Measurements from ENCODE around the gene ACOT4.
"Not testable (repeated sequence)": the region's sequence is repeated elsewhere in the genome, so short reads cannot be mapped to it uniquely, and the experiment has no call there.

ACOT4 gene

DNA sequence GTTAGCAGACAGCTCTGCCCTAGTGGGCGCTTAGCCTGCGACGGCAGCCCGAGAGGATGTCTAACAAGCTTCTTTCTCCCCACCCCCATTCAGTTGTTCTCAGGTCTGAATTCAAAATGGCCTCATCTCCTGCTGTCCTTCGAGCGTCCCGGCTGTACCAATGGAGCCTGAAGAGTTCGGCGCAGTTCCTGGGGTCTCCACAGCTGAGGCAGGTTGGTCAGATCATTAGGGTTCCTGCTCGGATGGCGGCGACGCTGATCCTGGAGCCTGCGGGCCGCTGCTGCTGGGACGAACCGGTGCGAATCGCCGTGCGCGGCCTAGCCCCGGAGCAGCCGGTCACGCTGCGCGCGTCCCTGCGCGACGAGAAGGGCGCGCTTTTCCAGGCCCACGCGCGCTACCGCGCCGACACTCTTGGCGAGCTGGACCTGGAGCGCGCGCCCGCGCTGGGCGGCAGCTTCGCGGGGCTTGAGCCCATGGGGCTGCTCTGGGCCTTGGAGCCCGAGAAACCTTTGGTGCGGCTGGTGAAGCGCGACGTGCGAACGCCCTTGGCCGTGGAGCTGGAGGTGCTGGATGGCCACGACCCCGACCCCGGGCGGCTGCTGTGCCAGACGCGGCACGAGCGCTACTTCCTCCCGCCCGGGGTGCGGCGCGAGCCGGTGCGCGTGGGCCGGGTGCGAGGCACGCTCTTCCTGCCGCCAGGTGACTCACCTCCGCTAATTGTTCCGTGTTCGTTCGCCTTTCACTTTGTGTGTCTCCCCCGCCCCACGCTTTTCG, 22.3 kb upstream of the ACOT4 start, which contains the start of gene ACOT2:
Gene ACOT2 (plus strand): TSS at position 29 of the 774 bp plus-strand sequence. CDS start 28 bp downstream, at position 57.
- DNase-seq (ENCODE audit: low spot score in 2 of 2) = peak; percentile 72 to 86
- peak within 1 kb of the TSS; percentile 86 for H3K4me3 Mint-ChIP-seq
- H3K36me3 Mint-ChIP-seq = peaks cover 35% of the 10 kb centered on the region
- H3K9me3 Mint-ChIP-seq = not testable (repeated sequence)
- ATAC-seq = peak; percentile 86
- H3K27ac Mint-ChIP-seq = peak within 1 kb of the TSS; percentile 96
- peaks cover 43% of the 10 kb centered on the region for H3K4me1 Mint-ChIP-seq

DNA sequence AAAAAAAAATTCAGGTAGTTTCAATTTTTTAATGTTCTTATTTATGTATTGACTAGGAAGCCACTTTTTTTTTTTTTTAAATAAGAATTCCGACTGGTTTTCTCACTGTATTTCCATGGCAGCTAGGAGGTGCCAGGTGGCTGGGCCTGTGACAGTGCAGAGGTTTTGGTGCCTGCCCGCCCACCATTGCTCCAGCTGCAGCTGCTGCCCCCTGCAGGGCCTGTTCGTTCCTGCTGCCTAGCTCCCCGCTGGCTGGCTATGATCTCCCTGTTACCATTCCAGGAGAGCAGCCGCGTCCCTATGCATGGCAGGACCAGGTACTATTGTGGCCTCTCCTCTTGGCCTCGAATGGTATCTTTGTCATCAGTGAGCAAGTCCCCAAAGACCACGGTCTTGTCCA, 20.8 kb upstream of the ACOT4 start:
- peak overlapping the region; percentile 86 for H3K4me3 Mint-ChIP-seq
- peak; percentile 68 for ATAC-seq

DNA sequence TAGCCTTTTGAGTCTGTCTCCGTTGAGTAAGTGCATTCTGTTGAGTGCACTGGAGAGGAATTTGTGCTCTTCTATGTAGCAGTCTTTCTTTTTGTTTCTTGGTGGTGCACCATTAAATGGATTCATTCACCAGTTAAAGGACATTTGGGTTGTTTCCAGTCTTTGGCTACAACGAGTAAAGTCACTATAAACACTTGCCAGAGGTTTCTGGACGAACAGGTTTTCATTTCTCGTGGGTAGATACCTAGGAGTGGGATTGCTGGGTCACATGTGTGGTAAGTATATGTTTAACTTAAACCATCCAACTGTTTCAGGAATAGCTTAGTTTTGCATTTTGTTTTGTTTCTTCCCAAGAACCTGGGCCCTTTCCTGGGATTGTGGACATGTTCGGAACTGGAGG, 18.6 kb upstream of the ACOT4 start:
- not testable (repeated sequence) for DNase-seq (ENCODE audit: low spot score in 2 of 2); H3K27ac Mint-ChIP-seq; H3K9me3 Mint-ChIP-seq; H3K4me3 Mint-ChIP-seq; ATAC-seq
- peaks cover 15% of the 10 kb centered on the region for H3K4me1 Mint-ChIP-seq
- peaks cover 53% of the 10 kb centered on the region for H3K36me3 Mint-ChIP-seq

More for the DNA sequence above, 20.8 kb upstream of the ACOT4 start:
- DNase-seq (ENCODE audit: low spot score in 2 of 2) = peak; percentile 49 to 85
- not testable (repeated sequence) for H3K27ac Mint-ChIP-seq, H3K9me3 Mint-ChIP-seq
- Mint-ChIP-seq H3K36me3 (peaks cover 34% of the 10 kb centered on the region), H3K4me1 (peaks cover 32% of the 10 kb centered on the region)

DNA sequence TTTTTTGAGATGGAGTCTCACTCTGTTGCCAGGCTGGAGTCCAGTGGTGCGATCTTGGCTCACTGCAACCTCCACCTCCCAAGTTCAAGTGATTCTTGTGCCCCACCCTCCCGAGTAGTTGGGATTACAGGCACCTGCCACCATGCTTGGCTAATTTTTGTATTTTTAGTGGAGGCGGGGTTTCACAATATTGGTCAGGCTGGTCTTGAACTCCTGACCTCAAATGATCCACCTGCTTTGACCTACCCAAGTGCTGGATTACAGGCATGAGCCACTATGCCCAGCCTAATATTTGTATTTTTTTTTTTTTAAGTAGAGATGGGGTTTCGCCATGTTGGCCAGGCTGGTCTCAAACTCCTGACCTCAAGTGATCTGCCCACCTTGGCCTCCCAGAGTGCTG, 17.9 kb upstream of the ACOT4 start:
- peaks cover 54% of the 10 kb centered on the region for H3K36me3 Mint-ChIP-seq
- H3K27ac Mint-ChIP-seq; H3K9me3 Mint-ChIP-seq; ATAC-seq; DNase-seq (ENCODE audit: low spot score in 2 of 2); H3K4me3 Mint-ChIP-seq; H3K4me1 Mint-ChIP-seq: not testable (repeated sequence)

DNA sequence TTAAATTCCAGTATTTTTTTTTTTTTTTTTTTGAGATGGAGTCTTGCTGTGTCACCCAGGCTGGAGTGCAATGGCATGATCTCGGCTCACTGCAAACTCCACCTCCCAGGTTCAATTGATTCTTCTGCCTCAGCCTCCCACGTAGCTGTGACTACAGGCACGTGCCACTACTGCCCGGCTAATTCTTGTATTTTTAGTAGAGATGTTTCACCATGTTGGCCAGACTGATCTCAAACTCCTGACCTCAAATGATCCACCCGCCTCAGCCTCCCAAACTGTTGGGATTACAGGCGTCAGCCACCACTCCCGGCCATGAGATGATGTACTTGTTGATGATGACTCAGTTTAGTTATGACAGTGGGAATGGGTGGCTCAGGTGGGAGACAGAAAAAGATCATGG, 17.4 kb upstream of the ACOT4 start:
- H3K4me3 Mint-ChIP-seq; H3K4me1 Mint-ChIP-seq; H3K27ac Mint-ChIP-seq; DNase-seq (ENCODE audit: low spot score in 2 of 2); ATAC-seq; H3K9me3 Mint-ChIP-seq: not testable (repeated sequence)
- peaks cover 54% of the 10 kb centered on the region for H3K36me3 Mint-ChIP-seq

DNA sequence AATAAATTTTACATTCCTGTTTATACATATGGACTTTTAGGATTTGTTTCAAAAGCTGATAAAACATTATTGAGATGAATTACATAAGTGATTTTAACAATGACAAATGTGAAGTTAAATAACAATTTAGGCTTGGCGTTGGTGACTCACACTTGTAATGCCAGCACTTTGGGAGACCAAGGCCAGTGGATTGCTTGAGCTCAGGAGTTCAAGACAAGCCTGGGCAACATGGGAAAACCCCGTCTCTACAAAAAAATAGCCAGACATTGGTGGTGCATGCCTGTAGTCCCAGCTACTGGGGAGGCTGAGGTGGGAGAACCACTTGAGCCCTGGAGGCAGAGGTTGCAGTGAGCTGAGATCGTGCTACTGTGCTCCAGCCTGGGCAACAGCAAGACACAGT, 15.3 kb upstream of the ACOT4 start:
- ATAC-seq (no peak), DNase-seq (ENCODE audit: low spot score in 2 of 2) (no peak)
- peaks cover 6% of the 10 kb centered on the region for H3K4me1 Mint-ChIP-seq
- H3K9me3 Mint-ChIP-seq = no peaks in the 10 kb centered on the region
- peaks cover 54% of the 10 kb centered on the region for H3K36me3 Mint-ChIP-seq
- no peak overlapping the region for H3K4me3 Mint-ChIP-seq
- no peak overlapping the region for H3K27ac Mint-ChIP-seq

DNA sequence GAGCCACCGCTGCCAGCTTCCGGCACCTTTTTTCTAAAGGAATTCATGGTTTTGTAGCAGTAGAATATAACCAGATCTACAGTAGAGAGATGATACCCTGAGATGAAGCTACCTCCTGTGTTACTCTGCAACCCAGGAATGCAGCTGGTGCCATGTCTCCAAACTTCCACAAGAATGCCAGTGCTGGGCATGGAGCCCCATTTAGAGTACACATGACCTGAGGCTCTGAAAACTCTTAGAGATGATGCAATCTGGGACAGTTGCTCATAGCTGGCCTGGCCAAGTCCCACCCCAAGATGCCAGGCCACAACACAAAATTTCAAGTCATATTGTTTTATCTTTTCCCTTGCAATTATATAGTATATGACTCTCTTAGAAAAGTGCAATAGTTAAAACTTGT, 14.5 kb upstream of the ACOT4 start:
- H3K4me1 Mint-ChIP-seq; H3K9me3 Mint-ChIP-seq; ATAC-seq; H3K4me3 Mint-ChIP-seq; H3K27ac Mint-ChIP-seq; DNase-seq (ENCODE audit: low spot score in 2 of 2): not testable (repeated sequence)
- H3K36me3 Mint-ChIP-seq = peaks cover 54% of the 10 kb centered on the region

DNA sequence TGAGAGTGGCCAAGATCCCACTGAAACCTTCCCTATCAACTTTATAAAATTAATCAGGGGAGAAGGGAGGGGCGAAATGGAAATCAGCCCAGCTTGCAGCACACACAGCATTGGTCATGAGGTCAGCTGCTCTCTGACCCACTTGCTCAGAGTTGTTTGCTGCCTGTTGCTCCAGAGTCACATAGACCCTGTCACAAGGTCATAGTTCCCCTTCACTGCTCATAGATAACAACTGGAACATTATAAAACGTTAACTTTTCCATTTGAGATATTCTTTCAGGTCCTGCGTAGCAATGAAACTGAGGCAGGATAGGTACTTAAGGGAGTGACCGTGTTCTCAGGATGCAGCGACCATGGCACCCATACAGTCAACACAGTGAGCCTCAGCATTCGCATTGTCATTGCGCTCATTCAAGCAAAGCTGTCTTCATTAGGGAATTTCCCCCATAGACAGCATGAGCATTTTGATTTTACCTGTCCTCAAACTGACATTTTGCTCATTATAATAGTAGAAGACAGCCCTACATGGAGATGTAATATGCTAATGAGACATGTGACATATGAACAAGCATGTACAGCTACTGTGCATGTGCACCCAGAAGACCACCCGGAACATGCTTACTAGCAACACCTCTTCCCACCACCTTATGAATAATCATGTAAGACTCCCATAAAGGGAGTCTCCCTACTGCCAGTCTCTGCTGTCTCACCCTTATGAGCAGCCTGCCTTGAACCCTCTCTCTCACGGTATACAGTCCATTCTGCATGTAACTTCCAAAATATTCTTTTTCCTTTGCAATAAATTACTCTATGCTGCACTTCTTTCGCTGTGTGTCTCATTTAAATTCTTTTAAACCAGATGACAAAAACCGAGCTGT, 9.3 kb upstream of the ACOT4 start:
- DNase-seq (ENCODE audit: low spot score in 2 of 2); H3K27ac Mint-ChIP-seq; ATAC-seq; H3K9me3 Mint-ChIP-seq; H3K4me3 Mint-ChIP-seq; H3K4me1 Mint-ChIP-seq: not testable (repeated sequence)
- peaks cover 20% of the 10 kb centered on the region for H3K36me3 Mint-ChIP-seq

DNA sequence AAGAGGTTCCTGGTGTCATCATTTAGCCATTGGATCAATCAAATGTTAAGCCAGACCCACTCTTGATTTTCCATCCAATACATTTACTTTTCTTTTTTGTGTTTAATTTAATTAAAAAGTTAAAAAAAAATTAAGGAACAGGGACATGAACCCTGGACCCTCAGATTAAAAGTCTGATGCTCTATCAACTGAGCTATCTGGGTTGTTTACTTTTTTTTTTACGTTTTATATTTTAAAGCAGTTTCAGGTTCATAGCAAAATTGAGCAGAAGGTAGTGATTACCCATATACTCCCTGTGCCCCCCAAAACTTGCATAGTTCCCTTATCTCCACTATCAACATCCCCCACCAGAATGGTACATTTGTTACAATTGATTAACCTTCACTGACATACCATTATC, 3.0 kb upstream of the ACOT4 start:
- Mint-ChIP-seq H3K4me1 (peaks cover 16% of the 10 kb centered on the region), H3K27ac (peak overlapping the region; percentile 3), H3K9me3 (no peaks in the 10 kb centered on the region), H3K36me3 (no peaks in the 10 kb centered on the region), H3K4me3 (no peak overlapping the region)
- ATAC-seq = no peak
- DNase-seq (ENCODE audit: low spot score in 2 of 2) = no peak

DNA sequence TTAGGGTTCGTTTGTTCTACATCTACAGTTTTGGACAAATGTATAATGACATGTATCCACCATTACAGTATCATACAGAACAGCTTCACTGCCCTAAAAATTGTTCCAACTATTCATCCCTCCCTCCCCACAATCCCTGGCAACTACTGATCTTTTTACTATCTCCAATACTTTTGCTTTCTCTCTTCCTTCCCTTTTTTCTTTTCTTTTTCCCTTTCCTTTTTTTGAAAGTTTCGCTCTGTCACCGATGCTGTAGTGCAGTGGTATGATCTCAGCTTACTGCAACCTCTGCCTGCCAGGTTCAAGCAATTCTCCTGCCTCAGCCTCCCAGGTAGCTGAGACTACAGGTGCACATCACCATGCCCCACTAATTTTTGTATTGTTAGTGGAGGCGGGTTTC, 2.6 kb upstream of the ACOT4 start:
- no peak overlapping the region for H3K27ac Mint-ChIP-seq
- no peaks in the 10 kb centered on the region for H3K9me3 Mint-ChIP-seq
- H3K36me3 Mint-ChIP-seq = no peaks in the 10 kb centered on the region
- no peak overlapping the region for H3K4me3 Mint-ChIP-seq
- DNase-seq (ENCODE audit: low spot score in 2 of 2) (no peak), ATAC-seq (no peak)
- peaks cover 20% of the 10 kb centered on the region for H3K4me1 Mint-ChIP-seq

DNA sequence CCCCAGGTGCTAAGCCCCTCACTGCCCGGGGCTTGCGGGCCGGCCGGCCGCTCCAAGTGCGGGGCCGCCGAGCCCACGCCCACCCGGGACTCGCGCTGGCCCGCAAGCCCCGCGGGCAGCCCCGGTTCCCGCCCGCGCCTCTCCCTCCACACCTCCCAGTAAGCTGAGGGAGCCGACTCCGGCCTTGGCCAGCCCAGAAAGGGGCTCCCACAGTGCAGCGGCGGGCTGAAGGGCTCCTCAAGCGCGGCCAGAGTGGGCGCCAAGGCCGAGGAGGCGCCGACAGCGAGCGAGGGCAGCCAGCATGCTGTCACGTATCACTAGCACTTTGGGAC, 1.0 kb upstream of the ACOT4 start:
- H3K4me1 Mint-ChIP-seq = peaks cover 20% of the 10 kb centered on the region
- H3K27ac Mint-ChIP-seq; H3K36me3 Mint-ChIP-seq; ATAC-seq; H3K9me3 Mint-ChIP-seq; DNase-seq (ENCODE audit: low spot score in 2 of 2): not testable (repeated sequence)
- H3K4me3 Mint-ChIP-seq = peak overlapping the region; percentile 75

DNA sequence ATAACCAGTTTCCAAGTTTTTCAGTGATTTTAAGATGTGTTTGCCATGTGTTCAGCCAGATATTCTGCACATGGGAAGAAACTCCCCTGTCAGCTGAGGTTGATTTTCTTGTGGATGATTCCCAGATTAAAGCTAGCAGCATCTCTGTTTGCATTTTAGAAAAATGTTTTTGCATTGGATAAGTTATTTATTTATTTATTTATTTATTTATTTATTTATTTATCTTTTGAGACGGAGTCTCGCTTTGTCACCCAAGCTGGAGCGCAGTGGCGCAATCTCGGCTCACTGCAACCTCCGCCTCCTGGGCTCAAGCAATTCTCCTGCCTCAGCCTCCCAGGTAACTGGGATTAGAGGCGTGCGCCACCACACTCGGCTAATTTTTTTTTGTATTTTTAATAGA, 2.8 kb downstream of the ACOT4 start:
- no peak overlapping the region for H3K4me3 Mint-ChIP-seq
- H3K36me3 Mint-ChIP-seq = no peaks in the 10 kb centered on the region
- ATAC-seq = no peak
- no peak for DNase-seq (ENCODE audit: low spot score in 2 of 2)
- peaks cover 20% of the 10 kb centered on the region for H3K4me1 Mint-ChIP-seq
- H3K27ac Mint-ChIP-seq = no peak overlapping the region
- H3K9me3 Mint-ChIP-seq = no peaks in the 10 kb centered on the region

DNA sequence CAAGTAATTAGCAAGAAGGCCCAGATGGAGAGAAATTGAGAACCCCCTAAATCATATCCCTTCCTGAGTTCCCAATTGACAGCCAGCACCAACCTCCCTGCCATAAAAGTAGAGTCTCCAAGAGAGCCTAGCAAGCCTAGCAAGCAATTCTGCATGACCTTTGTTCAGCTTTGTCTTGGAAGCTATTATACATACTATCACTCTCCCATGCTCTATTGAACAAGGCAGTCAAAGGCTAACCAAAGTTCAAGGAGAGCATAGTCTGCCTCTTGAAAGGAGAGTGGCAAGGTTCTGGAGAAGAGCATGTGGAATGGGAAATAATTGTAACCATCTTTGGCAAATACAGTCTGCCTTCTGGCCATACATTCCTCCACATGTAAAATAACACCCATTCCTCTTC, 7.8 kb downstream of the ACOT4 start:
- Mint-ChIP-seq H3K27ac (no peak overlapping the region), H3K36me3 (no peaks in the 10 kb centered on the region), H3K4me3 (no peak overlapping the region), H3K9me3 (no peaks in the 10 kb centered on the region), H3K4me1 (no peaks in the 10 kb centered on the region)
- ATAC-seq (no peak), DNase-seq (ENCODE audit: low spot score in 2 of 2) (no peak)

DNA sequence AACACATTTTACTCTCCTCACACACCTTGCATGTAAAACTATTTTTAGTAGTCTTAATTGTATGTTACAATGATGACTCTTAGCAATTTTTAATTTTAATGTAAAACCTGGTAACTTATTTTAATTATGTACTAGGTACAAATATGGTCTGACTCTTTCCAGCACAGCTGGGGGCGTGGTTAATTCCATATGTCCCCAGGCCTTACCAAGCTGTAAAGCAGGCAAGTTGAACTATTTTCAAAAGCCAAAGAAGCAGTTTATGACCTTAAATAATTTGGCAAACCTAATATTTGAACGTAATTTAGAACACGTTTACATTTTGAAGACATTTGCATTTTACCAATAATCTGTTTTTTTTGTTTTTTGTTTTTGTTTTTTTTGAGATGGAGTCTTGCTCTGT, 11.3 kb downstream of the ACOT4 start:
- Mint-ChIP-seq H3K27ac (no peak overlapping the region), H3K4me3 (no peak overlapping the region), H3K36me3 (no peaks in the 10 kb centered on the region), H3K4me1 (peaks cover 11% of the 10 kb centered on the region), H3K9me3 (no peaks in the 10 kb centered on the region)
- no peak for ATAC-seq
- no peak for DNase-seq (ENCODE audit: low spot score in 2 of 2)

DNA sequence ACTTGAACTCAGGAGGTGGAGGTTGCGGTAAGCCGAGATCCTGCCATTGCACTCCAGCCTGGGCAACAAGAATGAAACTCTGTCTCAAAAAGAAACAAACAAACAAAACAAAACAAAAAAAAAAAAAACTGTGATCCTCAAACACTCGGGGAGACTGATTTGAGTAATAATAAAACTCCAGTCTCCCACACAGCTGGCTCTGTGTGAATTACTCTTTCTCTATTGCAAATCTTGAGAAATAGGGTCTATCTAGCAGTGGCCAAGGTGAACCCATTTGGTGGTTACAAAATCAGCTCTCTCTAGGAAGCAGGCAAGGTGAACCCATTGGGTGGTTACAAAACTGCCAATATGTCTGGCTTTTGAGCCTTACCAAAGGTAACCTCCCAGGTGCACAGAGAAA, 14.6 kb downstream of the ACOT4 start:
- ATAC-seq = peak; percentile 84

DNA sequence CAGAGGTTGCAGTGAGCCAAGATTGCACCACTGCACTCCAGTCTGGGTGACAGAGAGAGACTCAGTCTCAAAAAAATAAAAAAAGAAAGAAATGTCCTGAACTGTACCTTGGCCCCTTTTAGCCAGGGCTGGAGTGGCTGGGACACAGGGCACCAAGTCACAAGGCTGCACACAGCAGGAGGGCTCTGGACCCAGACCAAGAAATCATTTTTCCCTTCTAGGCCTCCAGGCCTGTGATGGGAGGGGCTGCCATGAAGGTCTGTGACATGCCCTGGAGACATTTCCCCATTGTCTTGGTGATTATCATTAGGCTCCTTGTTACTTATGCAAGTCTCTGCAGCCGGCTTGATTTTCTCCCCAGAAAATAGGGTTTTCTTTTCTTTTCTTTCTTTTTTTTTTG, 15.6 kb downstream of the ACOT4 start:
- Mint-ChIP-seq H3K4me3 (no peak overlapping the region), H3K9me3 (no peaks in the 10 kb centered on the region), H3K36me3 (no peaks in the 10 kb centered on the region), H3K27ac (no peak overlapping the region), H3K4me1 (peaks cover 11% of the 10 kb centered on the region)
- ATAC-seq = no peak
- no peak for DNase-seq (ENCODE audit: low spot score in 2 of 2)

More for the DNA sequence above, 14.6 kb downstream of the ACOT4 start:
- Mint-ChIP-seq H3K27ac (no peak overlapping the region), H3K4me3 (no peak overlapping the region), H3K9me3 (no peaks in the 10 kb centered on the region), H3K4me1 (peaks cover 11% of the 10 kb centered on the region), H3K36me3 (no peaks in the 10 kb centered on the region)
- DNase-seq (ENCODE audit: low spot score in 2 of 2) = peak in 1 of 2 donors; percentile 49

Measured in stimulated activated effector memory CD8-positive, alpha-beta T cell treated with anti-CD3 and anti-CD28 coated beads, Interleukin-12 subunit alpha, Interleukin-12 subunit beta, amount 100 ng/mL, for 72 hours (primary cell).